Uterus (tissue), 4 donors: Measurements from ENCODE around the gene APOB. TPM values are rescaled to one million over a fixed set of nuclear protein-coding genes. Genes with fewer than 3 reads are reported as not detected.

ENCODE experiments used
- DNase-seq, 2 donors: peaks; one replicate each; pipeline ENCODE4 v3.0.0-alpha.2; 2019 to 2020
- H3K27ac ChIP-seq, 2 donors: fragments of 200-600 bp; sonication (generic); 1 replicate in 1 of 2; 2 replicates in 1 of 2; pipeline ENCODE4 v1.5.1; 2016 to 2018
- H3K27me3 ChIP-seq, 2 donors: fragments of 200-600 bp; sonication (generic); one replicate each; pipeline ENCODE4 v1.5.1; 2018 to 2019; ENCODE audit warnings: control low read depth in 1 of 2
- H3K36me3 ChIP-seq, 2 donors: fragments of 200-600 bp; sonication (generic); one replicate each; pipeline ENCODE4 v1.5.1; 2019; ENCODE audit warnings: control low read depth in 1 of 2
- H3K4me1 ChIP-seq, 2 donors: fragments of 200-600 bp; sonication (generic); one replicate each; pipeline ENCODE4 v1.5.1; 2018 to 2019; ENCODE audit warnings: control low read depth in 1 of 2
- H3K4me3 ChIP-seq, 2 donors: fragments of 200-600 bp; sonication (generic); 1 replicate in 1 of 2; 2 replicates in 1 of 2; pipeline ENCODE4 v1.5.1; 2018 to 2019; ENCODE audit warnings: mild to moderate bottlenecking in 1 of 2
- H3K9me3 ChIP-seq, 2 donors: fragments of 200-600 bp; sonication (generic); one replicate each; pipeline ENCODE4 v1.5.1; 2019; ENCODE audit warnings: control low read depth in 1 of 2
- CTCF ChIP-seq, 4 experiments: fragments of 200-600 bp in 2 of 4; fragments of 450-650 bp in 2 of 4; sonication (generic) in 2 of 4; IDR thresholded peaks; one replicate each; pipeline ENCODE4 v1.5.1; 2016 to 2019; ENCODE audit warnings: antibody characterized with exemption in 4 of 4, mild to moderate bottlenecking in 2 of 4, moderate library complexity in 1 of 4
- POLR2A ChIP-seq, 2 donors: fragments of 450-650 bp; IDR thresholded peaks; one replicate each; pipeline ENCODE4 v1.6.1; 2016; ENCODE audit warnings: antibody characterized with exemption in 2 of 2, mild to moderate bottlenecking in 1 of 2, moderate library complexity in 1 of 2
- intact Hi-C: fragments of 100-400 bp; cut with DNase I; formaldehyde crosslinking; loops from one replicate; pipeline ENCODE4 v1.15.1; 2023; ENCODE audit warnings: low total_unique reads
- total RNA-seq, 4 donors: library from RNA; depleted of rRNA in 3 of 4; stranded (reverse); fragments of >200 nt in 3 of 4; gene quantifications; one replicate each; pipeline versions ENCODE4 v1.1.0 to v1.2.4, GENCODE V29; 2014 to 2023
- donor health status: DM: yes; HTN: yes; CAD: no.

The APOB gene
- total RNA-seq, 4 donors from 2014 or later = 0.41 to 0.55 TPM; not detected in 2

GRCh38 chr2:21034156-21034971, 9.5 kb downstream of the APOB start:
- DNase-seq = no peak
- Histone ChIP-seq H3K27me3 (no peaks in the 10 kb centered on the region), H3K36me3 (no peaks in the 10 kb centered on the region), H3K4me3 (no peak overlapping the region), H3K27ac (no peak overlapping the region), H3K9me3 (no peaks in the 10 kb centered on the region), H3K4me1 (no peaks in the 10 kb centered on the region)
- no peak for TF ChIP-seq POLR2A (IDR thresholded peaks at IDR 0.05)
- TF ChIP-seq CTCF (IDR thresholded peaks at IDR 0.05) = no peak
- intact Hi-C loops = no loop called here

GRCh38 chr2:21033237-21034155, 10.4 kb downstream of the APOB start:
- no peak for DNase-seq
- intact Hi-C loops = no loop called here
- Histone ChIP-seq H3K27ac (no peak overlapping the region), H3K27me3 (no peaks in the 10 kb centered on the region), H3K4me3 (no peak overlapping the region), H3K4me1 (no peaks in the 10 kb centered on the region), H3K9me3 (no peaks in the 10 kb centered on the region), H3K36me3 (no peaks in the 10 kb centered on the region)
- TF ChIP-seq POLR2A (IDR thresholded peaks at IDR 0.05) = no peak
- no peak for TF ChIP-seq CTCF (IDR thresholded peaks at IDR 0.05)

- Histone ChIP-seq H3K4me3 (no peak overlapping the region), H3K4me1 (no peaks in the 10 kb centered on the region), H3K9me3 (no peaks in the 10 kb centered on the region), H3K27me3 (no peaks in the 10 kb centered on the region), H3K27ac (no peak overlapping the region), H3K36me3 (no peaks in the 10 kb centered on the region)
- intact Hi-C loops = no loop called here
- TF ChIP-seq POLR2A (IDR thresholded peaks at IDR 0.05) (no peak), CTCF (IDR thresholded peaks at IDR 0.05) (no peak)
- DNase-seq = no peak
These were observed 11.3 kb downstream of the APOB start for GRCh38 chr2:21032338-21033236.

GRCh38 chr2:21030983-21031968, 12.6 kb downstream of the APOB start:
- intact Hi-C loops = no loop called here
- no peak for TF ChIP-seq POLR2A (IDR thresholded peaks at IDR 0.05)
- TF ChIP-seq CTCF (IDR thresholded peaks at IDR 0.05) = no peak
- no peak overlapping the region for H3K4me3 ChIP-seq

More at GRCh38 chr2:21030983-21031968, 12.6 kb downstream of the APOB start:
- Histone ChIP-seq H3K27me3 (no peaks in the 10 kb centered on the region), H3K36me3 (no peaks in the 10 kb centered on the region), H3K27ac (no peak overlapping the region), H3K9me3 (no peaks in the 10 kb centered on the region), H3K4me1 (no peaks in the 10 kb centered on the region)
- no peak for DNase-seq
